Activated CD4-positive, alpha-beta T cell treated with anti-CD3 and anti-CD28 coated beads, Interleukin-2, amount 10 ng/mL, durations not matched to agents 7 days and 5 days (primary cell): Measurements from ENCODE around the gene DCUN1D5. TPM values are rescaled to one million over a fixed set of nuclear protein-coding genes. Genes with fewer than 3 reads are reported as not detected.

Experiments
- CTCF ChIA-PET: fragments of 350-600 bp; sonication (Branson Sonifier 250); formaldehyde crosslinking; loops from one replicate; lab custom pipeline; 2021; ENCODE audit warnings: antibody characterized with exemption; lab: Charles Lee
- POLR2A ChIA-PET: fragments of 350-600 bp; sonication (Branson Sonifier 250); formaldehyde crosslinking; loops from one replicate; lab custom pipeline; 2021; ENCODE audit warnings: antibody characterized with exemption; lab: Charles Lee
- DNase-seq: peaks from one replicate; pipeline ENCODE4 v3.0.0-alpha.2; 2020
- H3K27ac Mint-ChIP-seq: one replicate; pipeline ENCODE4 v1.8.0; 2021; ENCODE audit warnings: mild to moderate bottlenecking, moderate library complexity, mixed read lengths
- H3K27me3 Mint-ChIP-seq: one replicate; pipeline ENCODE4 v1.8.0; 2021; ENCODE audit warnings: mixed read lengths
- H3K36me3 Mint-ChIP-seq: one replicate; pipeline ENCODE4 v1.8.0; 2021; ENCODE audit warnings: low read depth, mixed read lengths
- H3K4me1 Mint-ChIP-seq: one replicate; pipeline ENCODE4 v1.8.0; 2021; ENCODE audit warnings: mixed read lengths
- H3K4me3 Mint-ChIP-seq: one replicate; pipeline ENCODE4 v1.8.0; 2021; ENCODE audit warnings: mild to moderate bottlenecking, moderate library complexity, mixed read lengths
- H3K9me3 Mint-ChIP-seq: one replicate; pipeline ENCODE4 v1.8.0; 2021; ENCODE audit warnings: mixed read lengths
- total RNA-seq, 2 experiments: library from RNA; stranded (reverse); gene quantifications; one replicate each; pipeline ENCODE4 v1.2.3, GENCODE V29; 2021

DCUN1D5 gene
- total RNA-seq, 2 experiments from 2014 or later, result 22.1 to 24.9 TPM

DNA sequence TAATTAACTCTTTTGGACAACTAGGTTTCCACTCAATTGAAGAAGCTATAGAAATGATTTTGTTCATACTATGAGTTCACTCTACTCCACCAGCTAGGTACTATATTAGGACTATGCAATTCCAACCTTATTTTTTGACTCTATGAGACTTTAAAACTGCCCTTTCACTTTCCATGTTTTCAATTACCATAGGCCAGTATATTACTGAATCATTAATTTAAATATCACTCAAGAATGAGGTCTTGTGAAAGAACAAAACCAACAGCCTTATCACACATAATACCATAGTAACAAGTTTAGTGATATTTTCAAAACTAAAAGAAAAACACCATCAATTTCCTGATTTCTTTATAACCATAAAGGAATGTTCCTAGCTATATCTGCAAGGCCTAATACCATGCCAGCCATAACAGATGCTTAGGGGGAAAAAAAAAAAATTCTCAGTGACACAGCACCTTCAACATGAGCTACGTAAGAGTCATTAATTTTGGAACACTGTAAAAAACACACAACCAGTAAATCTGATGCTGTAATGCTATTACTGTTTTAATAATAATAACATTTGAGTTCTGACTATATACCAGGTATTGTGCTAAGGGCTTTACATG is 6.1 kb downstream of the DCUN1D5 start:
- Mint-ChIP-seq H3K4me1 (peaks cover 21% of the 10 kb centered on the region), H3K27ac (no peak overlapping the region), H3K27me3 (no peaks in the 10 kb centered on the region), H3K36me3 (peaks cover 24% of the 10 kb centered on the region), H3K4me3 (no peak overlapping the region), H3K9me3 (no peaks in the 10 kb centered on the region)
- DNase-seq, result no peak
- CTCF ChIA-PET, result interaction anchor here (1.2 kb wide), 1 partner anchor 23 kb away, joined by 3 read pairs; no protein-coding TSS in a partner anchor
- POLR2A ChIA-PET, result no interaction called here

DNA sequence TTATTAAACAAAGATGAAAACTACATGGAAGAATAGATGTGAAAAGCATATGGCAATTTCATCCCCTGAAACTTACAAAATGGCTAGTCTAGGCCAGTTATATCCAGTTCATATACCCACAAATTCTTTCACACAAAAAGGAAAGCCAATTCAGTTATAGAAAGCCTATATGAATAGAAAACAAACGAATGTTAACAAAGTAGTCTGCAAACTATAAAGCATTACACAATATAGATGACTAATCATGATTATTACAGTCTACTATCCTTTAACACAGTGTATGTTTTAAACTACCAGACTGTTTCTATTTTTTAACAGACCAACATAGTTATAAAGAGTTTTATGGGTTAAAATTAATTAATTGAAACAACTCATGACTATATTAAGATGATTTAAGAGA is 12.1 kb downstream of the DCUN1D5 start:
- no peaks in the 10 kb centered on the region for H3K4me1 Mint-ChIP-seq
- no peak for DNase-seq
- no peak overlapping the region for H3K27ac Mint-ChIP-seq
- peaks cover 37% of the 10 kb centered on the region for H3K36me3 Mint-ChIP-seq
- no peaks in the 10 kb centered on the region for H3K9me3 Mint-ChIP-seq
- ChIA-PET CTCF (no interaction called here), POLR2A (no interaction called here)
- no peak overlapping the region for H3K4me3 Mint-ChIP-seq
- no peaks in the 10 kb centered on the region for H3K27me3 Mint-ChIP-seq

DNA sequence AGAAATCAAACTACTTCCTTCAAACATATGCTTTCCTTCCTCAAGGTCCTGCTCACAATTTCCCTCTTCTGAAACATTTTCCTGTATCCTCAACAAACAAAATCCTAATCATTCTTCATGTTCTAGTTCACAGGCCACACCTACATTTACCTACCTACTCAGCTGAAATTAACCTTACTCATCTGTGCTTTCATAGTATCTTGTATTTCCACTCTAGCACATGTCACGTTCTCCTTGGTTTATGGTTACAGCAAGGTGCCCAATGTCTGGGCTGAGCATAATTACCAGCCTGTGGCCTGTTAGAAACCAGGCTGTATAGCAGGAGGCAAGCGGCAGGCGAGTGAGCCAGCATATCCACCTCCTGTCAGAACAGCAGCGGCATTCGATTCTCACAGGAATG is 13.2 kb downstream of the DCUN1D5 start:
- Mint-ChIP-seq H3K27ac (no peak overlapping the region), H3K4me1 (no peaks in the 10 kb centered on the region), H3K36me3 (peaks cover 41% of the 10 kb centered on the region), H3K9me3 (no peaks in the 10 kb centered on the region), H3K27me3 (no peaks in the 10 kb centered on the region), H3K4me3 (no peak overlapping the region)
- CTCF ChIA-PET, result no interaction called here
- no peak for DNase-seq
- POLR2A ChIA-PET, result no interaction called here

DNA sequence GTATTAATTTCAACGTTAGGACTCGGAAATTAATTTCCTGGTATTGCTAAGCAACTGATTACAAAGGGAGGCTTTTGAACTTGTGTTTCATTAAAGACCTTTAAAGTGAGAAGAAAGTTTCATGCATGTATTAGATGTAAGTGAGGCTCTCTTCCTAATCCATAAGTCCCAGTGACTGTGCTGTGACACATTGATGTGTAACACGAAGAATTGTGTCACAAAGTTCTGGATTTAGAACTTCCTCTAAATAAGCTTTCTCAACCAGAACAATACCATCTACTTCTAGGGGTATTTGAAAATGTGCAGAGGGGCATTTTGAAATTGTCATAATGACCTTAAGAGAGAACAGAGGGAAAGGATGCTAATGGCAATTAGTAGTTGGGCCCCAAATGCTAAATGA is 14.4 kb downstream of the DCUN1D5 start:
- H3K27me3 Mint-ChIP-seq, result no peaks in the 10 kb centered on the region
- H3K27ac Mint-ChIP-seq, result no peak overlapping the region
- ChIA-PET CTCF (no interaction called here), POLR2A (no interaction called here)
- H3K9me3 Mint-ChIP-seq, result no peaks in the 10 kb centered on the region
- no peak for DNase-seq
- H3K4me1 Mint-ChIP-seq, result no peaks in the 10 kb centered on the region
- H3K36me3 Mint-ChIP-seq, result peaks cover 39% of the 10 kb centered on the region
- H3K4me3 Mint-ChIP-seq, result no peak overlapping the region

DNA sequence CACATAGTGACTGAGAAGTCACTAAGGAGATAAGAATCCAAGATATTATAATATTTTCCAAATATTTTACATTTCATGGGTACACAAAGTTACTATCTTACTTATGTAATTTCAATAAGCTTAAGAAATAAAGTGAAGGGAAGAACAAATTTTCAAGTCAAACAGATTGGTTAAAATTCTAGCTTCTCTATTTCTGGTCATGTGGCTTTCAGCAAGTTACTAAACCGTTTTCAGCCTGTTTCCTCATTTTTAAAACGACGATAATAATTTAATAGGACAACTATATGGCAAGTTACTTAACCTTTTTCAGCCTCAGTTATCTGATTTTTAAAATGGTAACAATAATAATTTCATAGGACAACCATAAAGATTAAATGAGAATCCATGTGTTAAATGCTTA is 15.6 kb downstream of the DCUN1D5 start:
- no peak for DNase-seq
- Mint-ChIP-seq H3K36me3 (peaks cover 37% of the 10 kb centered on the region), H3K27me3 (no peaks in the 10 kb centered on the region), H3K4me1 (no peaks in the 10 kb centered on the region), H3K27ac (no peak overlapping the region), H3K4me3 (no peak overlapping the region), H3K9me3 (no peaks in the 10 kb centered on the region)
- CTCF ChIA-PET, result no interaction called here
- POLR2A ChIA-PET, result no interaction called here

DNA sequence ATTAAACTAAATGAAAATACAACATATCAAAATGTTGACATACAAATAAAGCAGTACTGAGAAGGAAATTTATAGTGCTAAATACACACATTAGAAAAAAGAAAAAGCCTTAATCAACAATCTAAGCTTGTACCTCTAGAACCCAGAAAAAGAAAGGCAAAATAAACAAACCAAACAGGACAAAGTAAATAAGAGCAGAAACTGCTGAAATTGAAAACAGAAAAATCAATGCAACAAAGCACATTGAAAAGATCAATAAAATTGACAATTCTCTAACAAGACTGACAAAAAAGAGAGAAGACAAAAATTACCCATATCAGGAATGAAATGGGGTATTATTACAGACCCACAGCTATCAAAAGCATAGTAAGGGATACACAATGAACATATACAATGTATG is 21.0 kb downstream of the DCUN1D5 start:
- no peaks in the 10 kb centered on the region for H3K27me3 Mint-ChIP-seq
- ChIA-PET POLR2A (no interaction called here), CTCF (interaction anchor here (1.6 kb wide), 1 partner anchor 21 kb away, joined by 4 read pairs; the partner anchor contains the start of gene DCUN1D5)
- H3K4me1 Mint-ChIP-seq, result peaks cover 39% of the 10 kb centered on the region
- H3K27ac Mint-ChIP-seq, result no peak overlapping the region
- H3K4me3 Mint-ChIP-seq, result no peak overlapping the region
- no peak for DNase-seq
- no peaks in the 10 kb centered on the region for H3K9me3 Mint-ChIP-seq
- peaks cover 44% of the 10 kb centered on the region for H3K36me3 Mint-ChIP-seq

DNA sequence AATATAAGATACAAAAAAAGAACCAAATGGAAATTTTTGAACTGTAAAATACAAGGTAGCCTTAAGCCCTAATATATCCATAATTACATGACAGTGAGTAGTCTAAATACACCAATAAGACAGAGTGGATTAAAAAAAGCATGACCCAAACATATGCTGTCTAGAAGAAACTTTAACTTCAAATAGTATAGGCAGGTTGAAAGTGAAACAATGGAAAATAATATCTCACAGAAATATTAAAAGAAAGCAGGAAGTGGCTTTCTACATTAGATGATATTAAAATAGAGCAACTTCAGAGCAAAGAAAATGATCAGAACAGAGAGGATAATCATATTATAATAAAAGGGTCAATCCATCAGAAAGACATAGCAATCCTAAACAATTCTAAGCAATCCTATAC is 21.8 kb downstream of the DCUN1D5 start:
- POLR2A ChIA-PET, result no interaction called here
- DNase-seq, result no peak
- H3K27ac Mint-ChIP-seq, result no peak overlapping the region
- no peaks in the 10 kb centered on the region for H3K27me3 Mint-ChIP-seq
- CTCF ChIA-PET, result interaction anchor here (1.6 kb wide), 1 partner anchor 22 kb away, joined by 4 read pairs; the partner anchor contains the start of gene DCUN1D5
- H3K9me3 Mint-ChIP-seq, result no peaks in the 10 kb centered on the region
- H3K4me3 Mint-ChIP-seq, result no peak overlapping the region
- H3K4me1 Mint-ChIP-seq, result peaks cover 39% of the 10 kb centered on the region
- peaks cover 48% of the 10 kb centered on the region for H3K36me3 Mint-ChIP-seq

DNA sequence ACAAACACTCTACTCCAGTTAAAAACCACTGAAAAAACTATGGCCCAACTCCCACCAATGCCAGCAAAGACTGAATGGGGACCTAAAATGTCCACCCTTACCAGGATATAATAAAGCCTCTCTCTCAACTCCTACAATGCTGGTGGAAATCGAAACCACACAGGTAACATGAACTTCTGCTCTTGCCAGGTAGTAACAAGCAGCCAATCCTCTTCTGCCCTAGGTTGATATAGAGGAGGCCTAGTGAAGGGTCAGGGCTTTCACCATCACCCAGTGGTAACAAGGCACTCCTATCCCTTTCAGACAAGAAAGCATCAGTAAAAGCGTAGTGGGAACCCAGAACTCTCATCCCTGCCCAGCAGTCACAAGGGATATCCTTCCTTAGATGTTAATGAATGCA is 22.6 kb downstream of the DCUN1D5 start:
- H3K27me3 Mint-ChIP-seq, result no peaks in the 10 kb centered on the region
- POLR2A ChIA-PET, result no interaction called here
- CTCF ChIA-PET, result interaction anchor here (1.6 kb wide), 1 partner anchor 23 kb away, joined by 4 read pairs; the partner anchor contains the start of gene DCUN1D5
- H3K4me3 Mint-ChIP-seq, result no peak overlapping the region
- no peak for DNase-seq
- no peaks in the 10 kb centered on the region for H3K9me3 Mint-ChIP-seq
- peak overlapping the region; percentile 0 for H3K27ac Mint-ChIP-seq
- peaks cover 39% of the 10 kb centered on the region for H3K4me1 Mint-ChIP-seq
- H3K36me3 Mint-ChIP-seq, result peaks cover 47% of the 10 kb centered on the region

DNA sequence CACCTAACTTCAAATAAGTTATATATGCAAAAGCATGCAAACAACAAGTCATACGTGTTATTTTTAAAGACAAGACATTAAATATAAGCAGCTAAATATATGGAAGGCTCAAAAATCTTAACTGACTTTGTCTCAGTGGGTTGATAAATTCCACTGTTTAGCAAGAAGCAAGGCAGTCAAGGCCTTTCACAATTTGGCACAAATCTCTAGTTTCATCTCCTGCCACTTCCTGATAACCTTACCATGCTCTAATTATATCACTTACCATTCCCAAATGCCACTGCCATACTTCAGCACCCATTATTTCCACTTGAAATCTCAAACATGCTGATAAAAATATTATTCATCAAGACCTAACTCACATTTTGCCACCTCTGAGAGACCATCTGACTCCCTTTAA is 24.8 kb downstream of the DCUN1D5 start:
- DNase-seq, result no peak
- ChIA-PET CTCF (no interaction called here), POLR2A (no interaction called here)
- Mint-ChIP-seq H3K36me3 (peaks cover 50% of the 10 kb centered on the region), H3K27me3 (no peaks in the 10 kb centered on the region), H3K9me3 (no peaks in the 10 kb centered on the region), H3K4me3 (no peak overlapping the region), H3K4me1 (peaks cover 39% of the 10 kb centered on the region), H3K27ac (no peak overlapping the region)

DNA sequence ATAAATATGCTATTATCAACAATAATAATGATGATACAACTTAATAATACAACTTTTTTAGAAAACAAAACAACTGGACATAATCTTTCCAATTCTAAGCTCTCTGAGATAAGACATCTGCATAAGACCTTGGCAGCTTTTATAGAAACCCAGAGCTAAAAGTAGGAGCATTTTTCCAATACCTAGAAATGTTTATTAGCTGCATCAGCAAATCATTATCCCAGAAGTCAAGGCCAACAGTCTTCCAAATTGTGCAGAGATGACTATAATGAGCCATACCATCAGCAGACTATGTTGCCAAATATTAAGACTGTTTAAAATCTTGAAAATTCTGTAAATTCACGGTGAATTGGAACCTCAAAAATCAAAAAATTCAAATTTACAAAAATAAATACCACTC is 30.3 kb downstream of the DCUN1D5 start:
- ChIA-PET CTCF (interaction anchor here (0.7 kb wide), 1 partner anchor 234 kb away, joined by 3 read pairs; no protein-coding TSS in a partner anchor), POLR2A (no interaction called here)
- Mint-ChIP-seq H3K27ac (no peak overlapping the region), H3K9me3 (no peaks in the 10 kb centered on the region), H3K36me3 (peaks cover 20% of the 10 kb centered on the region), H3K4me3 (no peak overlapping the region), H3K27me3 (no peaks in the 10 kb centered on the region), H3K4me1 (peaks cover 3% of the 10 kb centered on the region)
- no peak for DNase-seq

DNA sequence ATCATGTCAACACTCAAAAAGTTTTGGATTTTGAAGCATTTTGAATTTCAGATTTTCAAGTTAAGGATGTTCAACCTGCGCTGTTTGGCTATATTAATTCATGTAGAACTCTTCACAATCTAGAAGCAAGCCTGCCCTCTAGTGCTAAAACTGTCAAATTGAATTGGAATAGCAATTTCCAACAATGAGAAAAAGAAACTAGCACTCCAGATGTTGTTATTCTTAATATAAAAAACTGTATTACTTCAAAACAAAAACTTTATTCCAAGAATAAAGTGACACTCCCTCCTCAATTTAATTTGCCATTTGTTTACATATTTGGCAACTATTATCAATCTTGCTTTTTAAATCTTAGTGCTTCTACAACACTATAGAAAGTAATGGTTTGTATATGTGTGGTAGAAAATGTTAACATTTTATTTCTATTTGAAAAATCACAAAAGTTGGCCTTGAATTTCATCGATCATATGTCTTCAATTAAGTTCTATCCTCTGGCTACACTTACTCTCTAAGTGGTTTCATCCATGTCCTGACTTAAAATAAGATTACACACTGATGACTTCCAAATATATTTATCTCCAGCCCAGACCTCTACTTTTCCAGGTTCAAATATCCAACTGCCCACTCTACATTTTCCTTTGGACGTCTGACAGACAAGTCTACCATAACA is 36.6 kb downstream of the DCUN1D5 start:
- POLR2A ChIA-PET, result no interaction called here
- DNase-seq, result peak; percentile 26
- no peak overlapping the region for H3K4me3 Mint-ChIP-seq
- H3K27me3 Mint-ChIP-seq, result no peaks in the 10 kb centered on the region
- no peak overlapping the region for H3K27ac Mint-ChIP-seq
- CTCF ChIA-PET, result interaction anchor here (0.8 kb wide), 1 partner anchor 19 kb away, joined by 5 read pairs; no protein-coding TSS in a partner anchor
- no peaks in the 10 kb centered on the region for H3K9me3 Mint-ChIP-seq
- no peaks in the 10 kb centered on the region for H3K4me1 Mint-ChIP-seq
- H3K36me3 Mint-ChIP-seq, result peaks cover 2% of the 10 kb centered on the region

DNA sequence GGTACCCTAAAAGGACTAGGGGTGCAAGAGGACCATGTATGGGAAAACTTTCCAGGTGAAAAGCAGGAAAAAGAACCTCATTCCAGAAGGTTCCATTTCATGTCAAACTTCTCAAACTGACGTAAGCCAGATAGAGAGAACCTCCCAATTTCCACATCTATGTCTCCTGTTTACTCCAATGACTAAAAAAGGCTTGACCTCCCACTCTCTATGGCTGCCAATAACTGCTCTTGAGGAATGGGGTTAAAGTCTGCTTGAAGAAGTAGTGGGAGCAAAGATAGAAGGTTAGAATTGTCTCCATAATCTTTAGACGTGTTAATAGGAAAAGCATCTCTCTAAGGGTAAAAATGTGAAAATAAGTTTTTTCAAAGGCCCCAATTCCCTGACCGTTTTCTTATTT is 38.0 kb downstream of the DCUN1D5 start:
- no peaks in the 10 kb centered on the region for H3K27me3 Mint-ChIP-seq
- H3K9me3 Mint-ChIP-seq, result no peaks in the 10 kb centered on the region
- H3K4me1 Mint-ChIP-seq, result no peaks in the 10 kb centered on the region
- ChIA-PET CTCF (no interaction called here), POLR2A (no interaction called here)
- H3K36me3 Mint-ChIP-seq, result peaks cover 2% of the 10 kb centered on the region
- DNase-seq, result no peak
- H3K4me3 Mint-ChIP-seq, result no peak overlapping the region
- H3K27ac Mint-ChIP-seq, result no peak overlapping the region

DNA sequence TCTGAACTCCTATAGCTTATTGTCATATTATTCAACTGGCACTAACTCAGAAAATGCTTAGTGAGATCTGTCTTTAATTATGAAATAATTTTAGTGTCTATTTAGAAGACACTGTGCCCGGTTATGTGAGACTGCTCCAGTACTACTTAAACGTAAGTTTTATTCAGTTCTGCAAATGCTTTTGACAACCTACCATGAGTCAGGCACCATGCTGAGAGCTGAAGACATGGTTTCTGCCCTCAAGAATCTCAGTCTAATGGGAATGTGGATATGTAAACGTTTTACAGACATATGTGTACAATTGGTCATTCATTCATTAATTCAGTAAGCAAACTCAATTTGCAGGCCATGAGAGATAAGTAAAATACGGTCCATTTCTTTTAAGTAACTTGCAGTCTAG is 40.0 kb downstream of the DCUN1D5 start:
- Mint-ChIP-seq H3K4me1 (no peaks in the 10 kb centered on the region), H3K27me3 (peaks cover 2% of the 10 kb centered on the region), H3K9me3 (no peaks in the 10 kb centered on the region), H3K4me3 (no peak overlapping the region), H3K27ac (no peak overlapping the region), H3K36me3 (peaks cover 2% of the 10 kb centered on the region)
- CTCF ChIA-PET, result interaction anchor here (1.0 kb wide), 1 partner anchor 57 kb away, joined by 3 read pairs; the partner anchor contains the start of gene DYNC2H1
- POLR2A ChIA-PET, result no interaction called here
- DNase-seq, result no peak
